ENCODE measurements around the gene RNF181. TPM values are rescaled to one million over a fixed set of nuclear protein-coding genes. Genes with fewer than 3 reads are reported as not detected.
"Not testable (repeated sequence)": the region's sequence is repeated elsewhere in the genome, so short reads cannot be mapped to it uniquely, and the experiment has no call there.

RNF181 gene, protein sequence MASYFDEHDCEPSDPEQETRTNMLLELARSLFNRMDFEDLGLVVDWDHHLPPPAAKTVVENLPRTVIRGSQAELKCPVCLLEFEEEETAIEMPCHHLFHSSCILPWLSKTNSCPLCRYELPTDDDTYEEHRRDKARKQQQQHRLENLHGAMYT
- 95.2 TPM for total RNA-seq

DNA sequence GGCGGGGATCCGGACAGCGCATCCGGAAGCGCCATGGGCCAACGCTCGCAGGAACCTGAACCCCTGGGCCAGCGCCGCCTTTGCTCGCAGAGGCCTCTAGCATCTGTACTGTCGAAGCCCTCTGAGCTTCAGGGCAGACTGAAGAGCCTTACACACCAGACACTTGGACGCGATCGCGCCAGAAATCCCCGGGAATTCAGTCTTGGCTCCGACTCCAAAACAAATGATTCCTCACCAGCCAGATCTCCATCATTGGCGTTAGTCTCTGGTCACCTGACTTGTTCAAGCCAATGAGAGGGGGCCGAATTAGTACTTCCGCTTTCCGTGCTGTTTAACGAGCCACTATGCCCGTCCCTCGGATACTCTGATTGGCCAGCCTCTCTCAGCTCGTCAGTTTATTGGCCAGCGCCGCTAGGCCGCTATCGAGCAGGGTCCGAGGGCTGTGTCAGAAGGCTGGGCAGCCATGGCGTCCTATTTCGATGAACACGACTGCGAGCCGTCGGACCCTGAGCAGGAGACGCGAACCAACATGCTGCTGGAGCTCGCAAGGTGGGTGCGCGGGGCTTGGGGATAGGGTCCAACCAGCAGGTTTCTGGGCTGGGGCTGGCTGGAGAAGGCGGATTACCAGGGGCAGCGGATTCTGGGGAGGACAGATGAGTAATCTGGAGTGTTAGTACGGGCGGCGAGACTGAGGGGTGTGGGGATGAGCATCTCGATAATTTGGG, at the start of gene RNF181:
Gene RNF181, plus strand, starts transcription at position 445 of the 725 bp plus-strand sequence. Its CDS starts 19 bp downstream, at position 464.
- ATAC-seq = peak; percentile 95

DNA sequence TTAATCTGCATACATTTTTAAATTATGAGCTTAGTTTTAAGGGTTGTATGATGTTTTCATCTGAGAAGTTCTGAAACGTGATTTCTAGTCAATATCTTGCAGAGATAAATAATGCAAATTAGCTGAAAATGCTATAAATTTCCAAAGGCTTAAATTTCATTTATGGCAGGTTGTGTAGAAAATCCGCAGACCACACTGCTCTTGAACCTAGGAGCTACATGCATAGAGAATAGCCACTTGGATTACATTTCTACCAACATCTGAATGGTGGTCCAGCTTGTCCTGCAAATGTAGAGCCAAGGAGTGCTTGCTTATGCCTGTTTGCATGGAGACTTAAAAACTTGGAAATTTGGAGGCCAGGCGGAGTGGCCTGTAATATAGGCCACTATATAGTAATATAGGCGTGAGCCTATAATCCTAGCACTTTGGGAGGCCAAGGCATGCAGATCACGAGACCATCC, 49.7 kb upstream of the RNF181 start:
- ATAC-seq = peak; percentile 25

DNA sequence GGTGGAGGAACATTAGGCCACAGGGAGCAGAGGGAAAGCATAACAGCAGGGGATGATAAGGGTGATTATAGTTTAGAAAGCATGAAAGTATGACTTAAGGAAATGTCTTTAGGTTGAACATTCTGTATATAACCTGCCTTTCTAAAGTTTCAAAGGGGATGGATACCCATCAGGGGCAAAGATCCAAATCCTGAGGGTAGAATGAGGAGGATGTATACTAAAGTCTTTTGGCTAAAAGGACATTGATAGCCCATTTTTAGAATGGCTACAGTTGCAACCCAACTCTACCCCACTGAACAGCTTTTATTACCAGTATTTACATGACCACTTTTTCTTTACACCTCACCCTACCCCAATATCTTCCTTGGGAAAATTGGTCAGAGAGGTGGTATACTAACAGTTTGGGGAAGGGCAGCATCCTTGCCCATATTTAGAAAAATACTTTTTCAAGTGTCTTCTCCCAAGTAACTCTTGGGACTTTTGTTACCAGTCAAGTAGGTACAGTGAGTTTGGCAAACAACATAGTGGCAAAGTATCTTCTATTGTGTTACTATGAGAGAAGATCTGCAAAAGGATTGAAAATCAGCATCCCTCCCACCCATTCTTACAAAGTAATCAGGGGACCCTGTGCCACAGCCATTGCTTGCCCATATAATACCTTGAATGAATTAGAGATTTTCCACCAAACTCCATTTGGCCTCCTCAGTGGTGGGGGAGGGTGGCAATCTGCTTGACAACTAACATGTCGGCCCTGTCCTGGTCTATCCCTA, 48.3 kb upstream of the RNF181 start:
- no peak for ATAC-seq

DNA sequence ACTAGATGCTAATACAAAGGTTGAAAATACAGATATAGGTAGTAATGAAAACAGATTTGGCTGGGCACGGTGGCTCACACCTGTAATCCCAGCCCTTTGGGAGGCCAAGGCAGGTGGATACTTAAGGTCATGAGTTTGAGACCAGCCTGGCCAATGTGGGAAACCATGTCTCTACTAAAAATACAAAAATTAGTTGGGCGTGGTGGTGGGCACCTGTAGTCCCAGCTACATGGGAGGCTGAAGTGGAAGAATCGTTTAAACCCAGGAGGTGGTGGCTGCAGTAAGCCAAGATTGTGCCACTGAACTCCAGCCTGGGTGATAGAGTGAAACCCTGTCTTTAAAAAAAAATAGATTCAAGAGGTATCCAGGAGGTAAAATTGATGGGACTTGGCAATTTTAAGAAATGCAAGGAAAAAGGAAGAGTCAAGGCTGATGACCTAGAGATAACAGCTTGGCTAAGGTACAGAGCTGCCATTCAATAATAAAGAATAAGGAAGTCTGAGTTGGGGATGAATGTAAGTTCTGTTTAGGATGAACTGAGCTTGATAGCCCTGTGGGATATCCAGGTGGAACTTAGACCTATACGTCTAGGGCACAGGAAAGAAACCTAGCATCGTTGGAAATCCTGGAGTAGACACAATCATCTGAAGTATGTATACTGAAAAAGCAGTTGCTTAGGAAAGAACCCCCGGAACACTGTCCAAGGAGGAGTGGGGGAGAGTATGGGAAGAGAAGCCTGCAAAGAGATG, 47.5 kb upstream of the RNF181 start:
- no peak for ATAC-seq

DNA sequence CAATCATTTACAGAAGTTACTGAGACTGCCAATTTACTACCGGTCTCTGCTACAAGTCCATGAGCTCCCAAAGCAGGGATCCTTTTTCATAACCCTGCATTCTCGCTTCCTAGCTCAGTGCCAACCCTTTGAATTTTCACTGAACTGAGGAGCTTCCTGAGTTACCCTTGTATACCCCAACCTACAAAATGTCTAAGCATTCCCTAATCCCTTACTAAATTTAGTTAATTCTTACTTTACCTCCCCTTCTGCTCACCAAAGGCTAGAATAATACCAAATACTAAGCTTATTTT, 47.0 kb upstream of the RNF181 start:
- ATAC-seq = no peak

DNA sequence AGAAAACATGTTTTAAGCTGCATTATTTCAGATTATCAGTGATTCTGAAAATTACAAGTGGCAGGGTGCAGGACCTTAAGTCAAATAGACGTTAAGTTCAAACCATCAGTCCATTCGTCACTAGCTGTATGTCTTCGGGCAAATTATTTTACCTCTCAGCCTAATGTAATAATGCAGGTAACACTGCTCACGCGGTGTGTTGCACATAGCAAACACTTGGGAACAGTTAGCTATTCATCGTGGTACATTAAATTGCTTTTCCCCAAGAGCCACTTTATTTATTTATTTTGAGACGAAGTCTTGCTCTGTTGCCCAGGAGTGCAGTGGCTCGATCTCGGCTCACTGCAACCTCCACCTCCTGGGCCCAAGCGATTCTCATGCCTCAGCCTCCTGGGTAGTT, 46.5 kb upstream of the RNF181 start:
- ATAC-seq = no peak

DNA sequence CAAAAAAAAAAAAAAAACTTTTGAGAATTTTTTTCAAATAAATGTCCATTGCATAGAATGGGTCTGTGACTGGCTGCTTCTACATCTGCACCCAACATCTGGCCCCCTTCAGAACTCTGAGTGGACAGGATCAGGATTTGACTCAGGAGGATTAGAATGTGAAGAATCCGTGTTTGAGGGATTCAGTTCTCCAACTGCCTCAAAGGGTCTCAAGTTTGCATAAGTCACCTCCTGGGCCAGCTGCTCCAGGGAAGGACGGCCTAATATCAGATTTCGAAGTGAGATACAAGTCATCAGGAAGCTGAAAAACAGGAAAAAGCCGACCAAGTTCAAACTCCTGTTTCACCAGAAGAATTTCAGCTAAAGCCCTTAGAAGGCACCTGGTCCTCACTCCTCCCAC, 45.7 kb upstream of the RNF181 start:
- ATAC-seq = no peak

DNA sequence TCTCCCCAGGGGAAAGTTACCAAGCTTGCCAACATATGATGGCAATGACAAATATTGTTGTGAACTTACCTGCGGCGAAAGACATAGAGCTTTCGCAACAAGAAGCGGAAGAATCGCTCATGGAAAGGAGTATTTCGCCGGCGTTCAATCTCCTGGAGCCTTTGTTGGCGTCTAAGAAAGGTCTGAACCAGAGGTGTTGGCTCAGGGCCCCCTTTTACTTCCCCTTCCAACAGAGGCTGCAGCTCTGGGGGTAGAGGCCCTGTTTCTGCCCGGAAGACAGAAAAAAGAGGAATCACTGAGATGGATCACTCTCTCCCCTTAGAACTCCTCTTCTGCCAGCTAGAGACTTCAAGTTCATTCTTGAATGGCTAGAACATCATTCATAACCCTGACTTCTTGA, 45.1 kb upstream of the RNF181 start:
- ATAC-seq = no peak

DNA sequence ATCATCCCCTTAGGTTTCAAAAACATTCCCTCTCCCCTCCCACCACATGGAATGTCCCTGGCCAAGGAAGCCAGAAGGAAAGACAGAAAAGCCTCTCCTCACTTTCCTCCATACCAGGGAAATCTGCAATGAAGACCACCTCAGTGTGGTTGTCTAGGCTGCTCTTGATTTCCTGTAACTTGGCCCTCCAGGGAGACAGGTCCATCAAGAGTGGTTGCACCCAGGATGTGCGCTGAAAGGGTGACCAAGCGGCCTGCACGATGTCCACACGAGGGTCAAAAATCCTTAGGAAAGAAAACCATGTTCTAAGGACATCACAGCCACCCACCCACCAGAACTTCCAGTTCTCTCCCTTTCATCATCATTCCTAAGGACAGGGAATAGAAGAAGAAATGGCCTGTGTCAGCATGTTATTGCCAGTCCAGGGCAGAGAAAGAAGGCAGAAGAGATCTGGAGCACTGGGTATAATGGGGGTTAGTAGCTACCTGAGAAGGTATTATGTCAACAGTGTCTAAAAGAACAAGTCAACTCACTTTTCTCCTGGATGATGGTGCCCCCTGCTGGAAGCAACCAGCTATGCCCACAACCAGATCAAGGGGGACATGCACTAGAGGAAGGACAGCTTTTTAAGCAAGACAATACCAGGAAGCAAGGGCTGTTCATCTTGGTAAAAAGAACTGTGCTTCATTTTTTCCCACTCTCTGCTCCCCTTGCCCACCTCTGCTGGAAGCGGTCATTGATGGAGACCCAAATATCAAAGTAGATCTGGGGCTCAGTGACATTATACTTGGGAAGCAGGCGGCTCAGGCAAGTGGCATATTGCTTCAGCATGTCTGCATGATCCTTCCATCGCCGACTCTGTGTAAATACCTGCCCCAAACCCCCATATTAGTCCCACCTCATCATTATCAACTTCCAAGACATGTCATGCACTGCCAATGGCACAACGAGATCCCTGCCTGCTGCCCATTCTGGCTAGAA, 43.6 kb upstream of the RNF181 start:
- peak; percentile 79 for ATAC-seq

DNA sequence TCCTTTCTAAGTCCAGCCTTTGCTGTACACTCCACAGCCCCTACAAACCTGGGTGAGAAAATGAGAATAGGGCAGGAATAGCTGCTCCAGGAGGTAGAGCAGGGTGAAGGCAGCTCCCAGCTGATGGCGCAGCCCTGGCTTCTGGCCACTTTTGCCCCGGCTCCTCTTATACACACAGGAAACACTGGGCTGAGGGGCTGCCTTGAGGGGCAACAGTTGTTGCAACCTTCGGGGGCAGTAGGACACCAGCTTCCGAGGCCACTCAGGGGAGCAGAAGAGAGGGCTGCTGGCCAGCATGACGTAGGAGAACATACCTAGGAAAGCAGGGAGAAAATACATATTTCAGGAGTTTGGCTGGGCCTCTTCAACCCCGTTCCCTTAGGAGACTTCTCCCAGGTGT, 42.4 kb upstream of the RNF181 start:
- ATAC-seq = no peak

DNA sequence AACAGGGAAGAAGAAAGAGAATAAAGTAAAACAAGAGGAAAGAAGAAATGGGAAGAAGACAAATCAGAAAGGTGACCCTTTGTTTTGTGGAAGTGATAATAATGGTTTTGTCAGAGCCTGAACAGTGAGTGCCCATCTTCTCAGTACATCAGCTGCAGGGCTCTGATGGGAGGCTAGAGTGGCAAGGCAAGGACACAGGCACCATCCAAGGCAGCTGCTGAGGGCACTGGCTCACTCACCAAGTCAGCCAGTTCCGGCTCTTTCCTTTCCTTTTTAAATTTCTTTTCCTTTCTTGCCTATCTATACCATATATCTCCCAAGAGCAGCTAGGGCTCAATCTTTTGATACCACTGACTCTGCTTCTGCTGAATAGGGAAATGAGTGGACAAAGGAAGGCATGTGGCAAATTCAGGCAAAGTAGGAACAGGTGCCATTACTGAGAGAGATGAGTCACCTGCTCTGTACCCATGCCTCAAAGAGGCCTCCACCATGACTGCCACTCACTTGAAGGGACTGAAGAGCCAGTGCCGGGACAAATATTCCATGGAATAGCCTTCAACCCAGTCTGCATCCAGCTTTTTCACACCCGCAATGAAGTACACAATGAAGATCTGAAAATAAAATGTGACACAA, 40.4 kb upstream of the RNF181 start:
- no peak for ATAC-seq

DNA sequence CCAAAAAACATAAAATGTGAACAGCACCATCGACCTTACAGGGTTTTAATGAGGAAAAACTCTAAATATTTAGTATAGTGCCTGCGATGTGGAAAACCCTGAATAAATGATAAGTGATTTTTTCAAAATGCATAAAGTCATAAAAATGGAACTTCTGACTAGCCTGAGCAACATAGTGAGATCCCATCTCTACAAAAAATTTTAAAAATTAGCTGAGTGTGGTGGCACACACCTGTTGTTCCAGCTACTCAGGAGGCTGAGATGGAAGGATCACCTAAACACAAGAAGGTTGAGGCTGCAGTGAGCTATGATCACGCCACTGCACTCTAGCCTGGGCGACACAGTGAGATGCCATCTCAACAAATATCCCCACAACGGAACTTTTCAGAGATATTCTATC, 38.4 kb upstream of the RNF181 start:
- ATAC-seq = no peak

DNA sequence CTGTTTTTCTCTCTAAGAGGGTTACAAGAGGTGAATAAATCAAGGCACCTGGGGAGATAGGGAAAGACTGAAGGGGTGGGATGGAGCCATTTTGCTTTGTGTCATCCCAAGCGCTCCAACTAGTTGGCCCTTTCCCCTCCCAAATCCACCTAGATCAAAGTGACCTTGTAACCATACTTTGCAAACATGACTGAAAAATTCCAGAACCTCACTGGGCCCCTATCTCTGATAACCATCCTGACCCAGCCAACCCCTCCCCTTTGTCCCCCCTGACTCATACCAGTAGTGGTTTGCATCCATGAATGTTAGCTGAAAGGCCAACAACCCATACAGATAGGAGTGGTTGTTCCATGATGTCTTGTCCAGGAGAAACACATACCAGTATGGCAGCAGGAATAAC, 37.4 kb upstream of the RNF181 start:
- no peak for ATAC-seq

DNA sequence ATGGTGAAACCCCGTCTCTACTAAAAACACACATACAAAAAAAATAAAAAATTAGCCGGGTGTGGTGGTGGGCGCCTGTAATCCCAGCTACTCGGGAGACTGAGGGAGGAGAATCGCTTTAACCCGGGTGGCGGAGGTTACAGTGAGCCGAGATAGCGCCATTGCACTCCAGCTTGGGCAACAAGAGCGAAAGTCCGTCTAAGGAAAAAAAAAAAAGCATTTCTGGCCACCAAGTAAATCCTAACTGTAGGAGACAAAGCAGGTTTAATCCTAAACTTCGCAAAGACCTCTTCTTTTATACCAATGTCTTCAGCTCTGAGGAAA, 35.2 kb upstream of the RNF181 start:
- not testable (repeated sequence) for ATAC-seq

DNA sequence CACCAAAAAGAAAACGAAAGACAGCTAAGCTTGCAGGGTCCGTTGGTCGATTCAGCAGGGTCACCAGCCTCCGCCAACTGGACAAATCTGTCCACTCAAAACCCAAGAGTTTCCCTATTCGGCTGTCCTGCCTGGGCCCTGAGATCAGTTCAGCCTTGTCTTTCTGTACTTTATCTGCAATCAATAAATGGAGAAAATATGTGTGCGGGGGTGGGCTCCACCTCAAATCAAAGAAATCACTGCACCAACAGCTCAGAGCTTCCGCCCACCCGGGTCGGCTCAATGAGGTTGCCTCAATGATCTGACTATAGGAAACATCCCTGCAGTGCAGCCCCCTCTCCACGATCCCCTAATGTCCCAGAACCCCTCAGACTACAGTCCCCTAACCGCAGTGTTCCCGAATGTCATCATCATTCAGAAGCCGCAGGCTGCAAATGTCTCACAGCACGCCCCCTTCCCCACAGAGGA, 34.7 kb upstream of the RNF181 start:
- ATAC-seq = no peak

DNA sequence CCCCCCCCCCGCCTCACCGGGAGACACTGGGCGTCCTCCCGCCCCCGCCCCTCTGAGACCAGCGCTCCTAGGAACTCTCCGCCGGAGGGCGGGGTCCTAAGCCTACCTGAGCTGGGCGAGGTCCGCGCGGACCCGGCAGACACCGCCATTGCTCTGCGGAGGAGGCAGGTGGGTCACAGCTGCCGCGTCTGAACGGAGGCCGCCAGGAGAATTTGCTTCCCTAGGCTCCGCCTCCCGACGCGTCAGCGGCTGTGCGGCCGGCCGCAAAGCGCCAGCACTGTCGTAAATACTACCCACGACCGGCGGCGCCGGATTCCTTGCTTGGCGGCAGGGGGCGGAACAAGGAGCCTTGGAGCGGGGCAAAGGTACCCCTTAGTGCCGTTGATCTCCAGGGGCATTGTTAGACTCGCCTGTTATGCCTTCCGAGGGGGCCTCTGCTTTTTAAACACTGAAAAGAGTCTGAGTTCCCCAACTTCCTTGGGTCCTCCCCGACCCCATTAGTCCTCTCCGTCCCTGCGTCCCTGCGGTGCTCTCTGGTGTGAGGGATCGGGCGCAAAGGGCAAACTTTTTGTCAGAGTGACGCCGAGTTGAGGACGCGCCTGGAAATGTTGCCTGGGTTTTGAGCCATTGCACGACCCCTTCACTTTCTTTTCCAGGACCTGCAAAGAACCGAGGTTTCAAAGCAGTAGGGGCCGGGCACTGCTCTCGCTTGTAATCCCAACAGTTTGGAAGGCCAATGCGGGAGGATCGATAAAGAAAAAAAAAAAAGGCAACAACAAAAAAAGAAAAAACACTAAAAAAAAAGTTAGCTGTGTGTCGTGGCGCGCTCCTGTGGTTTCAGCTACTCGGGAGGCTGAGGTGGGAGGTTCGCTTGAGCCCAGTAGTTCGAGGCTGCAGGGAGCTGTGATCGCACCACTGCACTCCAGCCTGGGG, 34.0 kb upstream of the RNF181 start, which contains the start of gene GGCX:
Gene GGCX, minus strand, starts transcription at position 214 of the 933 bp plus-strand sequence. Its CDS starts 65 bp downstream, at position 149.
- ATAC-seq = peak; percentile 98

DNA sequence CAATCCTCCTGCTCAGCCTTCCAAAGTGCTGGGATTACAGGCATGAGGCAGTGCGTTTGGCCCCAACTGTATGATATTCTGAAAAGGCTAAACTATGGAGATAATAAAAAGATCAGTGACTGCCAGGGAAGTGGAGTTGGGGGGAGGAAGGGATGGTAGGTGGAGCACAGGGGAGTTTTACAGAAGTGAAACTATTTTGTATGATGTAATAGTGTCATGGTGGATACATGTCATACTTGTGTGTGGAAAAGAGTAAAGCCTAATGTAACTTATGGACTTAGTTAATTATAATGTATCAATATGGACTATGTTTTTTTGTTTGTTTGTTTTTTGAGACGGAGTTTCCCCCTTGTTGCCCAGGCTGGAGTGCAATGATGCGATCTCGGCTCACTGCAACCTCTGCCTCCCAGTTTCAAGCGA, 31.4 kb upstream of the RNF181 start:
- no peak for ATAC-seq

DNA sequence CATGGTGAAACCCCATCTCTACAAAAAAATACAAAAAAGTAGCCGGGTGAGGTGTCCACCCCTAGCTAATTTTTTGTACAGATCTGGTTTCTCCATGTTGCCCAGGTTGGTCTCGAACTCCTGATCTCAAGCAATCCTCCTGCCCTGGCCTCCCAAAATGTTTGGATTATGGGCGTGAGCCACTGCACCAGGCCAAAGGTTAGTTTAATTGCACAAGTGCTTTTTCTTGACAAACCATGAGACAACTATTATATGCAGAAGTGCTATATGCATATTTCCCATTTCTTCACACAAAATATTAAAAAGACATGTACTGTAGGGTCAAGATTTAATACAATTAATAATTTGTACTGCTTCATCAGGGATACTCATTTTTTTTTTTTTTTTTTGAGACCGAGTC, 29.3 kb upstream of the RNF181 start:
- ATAC-seq = no peak

DNA sequence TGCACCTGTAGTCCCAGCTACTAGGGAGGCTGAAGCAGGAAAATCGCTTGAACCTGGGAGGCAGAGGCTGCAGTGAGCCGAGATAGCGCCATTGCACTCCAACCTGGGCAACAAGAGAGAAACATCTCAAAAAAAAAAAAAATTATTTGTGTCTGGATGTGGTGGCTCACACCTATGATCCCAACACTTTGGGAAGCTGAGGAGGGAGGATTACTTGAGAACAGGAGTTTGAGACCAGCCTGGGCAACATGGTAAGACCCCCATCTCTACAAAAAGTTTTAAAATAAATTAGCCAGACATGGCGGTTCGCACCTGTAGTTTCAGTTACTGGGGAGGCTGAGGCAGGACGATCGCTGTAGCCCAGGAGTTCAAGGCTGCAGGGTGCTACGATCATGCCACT, 19.8 kb upstream of the RNF181 start:
- no peak for ATAC-seq

DNA sequence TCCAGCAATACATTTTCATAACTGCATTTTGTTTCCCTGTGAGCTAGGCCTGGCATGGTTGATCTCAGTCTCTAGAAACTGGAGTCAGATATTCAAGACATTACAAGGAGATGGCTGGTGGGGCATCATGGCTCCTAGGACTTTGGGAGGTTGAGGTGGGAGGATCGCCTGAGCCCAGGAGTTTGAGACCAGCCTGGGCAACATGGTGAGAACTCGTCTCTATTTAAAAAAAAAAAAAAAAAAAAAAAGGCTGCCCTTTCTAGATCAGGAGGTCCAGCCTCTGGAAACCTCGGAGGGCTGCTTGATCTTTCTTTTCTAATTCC, 18.5 kb upstream of the RNF181 start:
- ATAC-seq = no peak

Data from esophagus mucosa (tissue), 1 donor.